ENCODE results near the gene CYP27B1. TPM values are rescaled to one million over a fixed set of nuclear protein-coding genes. Genes with fewer than 3 reads are reported as not detected.

The CYP27B1 gene
- total and polyA plus RNA-seq, 4 donors, result 0.05 to 1.6 (median 0.17) TPM

GRCh38 chr12:57751432-57751787 lies 15.5 kb downstream of the CYP27B1 start:
- H3K4me3 ChIP-seq (ENCODE audit: low read depth in 1 of 3, low read length in 3 of 3), result peak overlapping the region; percentile 85 to 87 (median 85)
- TF ChIP-seq JUND (IDR thresholded peaks at IDR 0.05), result no peak
- no peak for TF ChIP-seq YY1 (IDR thresholded peaks at IDR 0.05)
- no peak for TF ChIP-seq HNF4A (conservative IDR thresholded peaks at IDR 0.05)
- TF ChIP-seq RAD21 (IDR thresholded peaks at IDR 0.05), result no peak
- TF ChIP-seq TAF1 (conservative IDR thresholded peaks at IDR 0.05), result no peak
- TF ChIP-seq FOXA1 (IDR thresholded peaks at IDR 0.05), result no peak
- TF ChIP-seq NR2F2 (IDR thresholded peaks at IDR 0.05), result no peak
- TF ChIP-seq GABPA (IDR thresholded peaks at IDR 0.05 in 1 of 2, conservative IDR thresholded peaks at IDR 0.05 in 1 of 2), result no peak
- TF ChIP-seq EGR1 (IDR thresholded peaks at IDR 0.05; ENCODE audit: low read depth in 2 of 2), result no peak
- TF ChIP-seq, protein P1, sequence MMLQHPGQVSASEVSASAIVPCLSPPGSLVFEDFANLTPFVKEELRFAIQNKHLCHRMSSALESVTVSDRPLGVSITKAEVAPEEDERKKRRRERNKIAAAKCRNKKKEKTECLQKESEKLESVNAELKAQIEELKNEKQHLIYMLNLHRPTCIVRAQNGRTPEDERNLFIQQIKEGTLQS (IDR thresholded peaks at IDR 0.05), result no peak
- no peak for TF ChIP-seq FOXA2 (IDR thresholded peaks at IDR 0.05)
- TF ChIP-seq SP1 (IDR thresholded peaks at IDR 0.05), result no peak
- no peak for TF ChIP-seq ZBTB33 (IDR thresholded peaks at IDR 0.05)
- TF ChIP-seq, protein P2, sequence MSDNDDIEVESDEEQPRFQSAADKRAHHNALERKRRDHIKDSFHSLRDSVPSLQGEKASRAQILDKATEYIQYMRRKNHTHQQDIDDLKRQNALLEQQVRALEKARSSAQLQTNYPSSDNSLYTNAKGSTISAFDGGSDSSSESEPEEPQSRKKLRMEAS (IDR thresholded peaks at IDR 0.05), result no peak
- TF ChIP-seq HNF4G (IDR thresholded peaks at IDR 0.05), result no peak
- TF ChIP-seq, protein P3, sequence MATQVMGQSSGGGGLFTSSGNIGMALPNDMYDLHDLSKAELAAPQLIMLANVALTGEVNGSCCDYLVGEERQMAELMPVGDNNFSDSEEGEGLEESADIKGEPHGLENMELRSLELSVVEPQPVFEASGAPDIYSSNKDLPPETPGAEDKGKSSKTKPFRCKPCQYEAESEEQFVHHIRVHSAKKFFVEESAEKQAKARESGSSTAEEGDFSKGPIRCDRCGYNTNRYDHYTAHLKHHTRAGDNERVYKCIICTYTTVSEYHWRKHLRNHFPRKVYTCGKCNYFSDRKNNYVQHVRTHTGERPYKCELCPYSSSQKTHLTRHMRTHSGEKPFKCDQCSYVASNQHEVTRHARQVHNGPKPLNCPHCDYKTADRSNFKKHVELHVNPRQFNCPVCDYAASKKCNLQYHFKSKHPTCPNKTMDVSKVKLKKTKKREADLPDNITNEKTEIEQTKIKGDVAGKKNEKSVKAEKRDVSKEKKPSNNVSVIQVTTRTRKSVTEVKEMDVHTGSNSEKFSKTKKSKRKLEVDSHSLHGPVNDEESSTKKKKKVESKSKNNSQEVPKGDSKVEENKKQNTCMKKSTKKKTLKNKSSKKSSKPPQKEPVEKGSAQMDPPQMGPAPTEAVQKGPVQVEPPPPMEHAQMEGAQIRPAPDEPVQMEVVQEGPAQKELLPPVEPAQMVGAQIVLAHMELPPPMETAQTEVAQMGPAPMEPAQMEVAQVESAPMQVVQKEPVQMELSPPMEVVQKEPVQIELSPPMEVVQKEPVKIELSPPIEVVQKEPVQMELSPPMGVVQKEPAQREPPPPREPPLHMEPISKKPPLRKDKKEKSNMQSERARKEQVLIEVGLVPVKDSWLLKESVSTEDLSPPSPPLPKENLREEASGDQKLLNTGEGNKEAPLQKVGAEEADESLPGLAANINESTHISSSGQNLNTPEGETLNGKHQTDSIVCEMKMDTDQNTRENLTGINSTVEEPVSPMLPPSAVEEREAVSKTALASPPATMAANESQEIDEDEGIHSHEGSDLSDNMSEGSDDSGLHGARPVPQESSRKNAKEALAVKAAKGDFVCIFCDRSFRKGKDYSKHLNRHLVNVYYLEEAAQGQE (IDR thresholded peaks at IDR 0.05), result no peak
- TF ChIP-seq RXRA (IDR thresholded peaks at IDR 0.05), result no peak
- no peak for TF ChIP-seq CTCF (IDR thresholded peaks at IDR 0.05; ENCODE audit: low read depth, low read length, missing input control)
- no peaks in the 10 kb centered on the region for H3K9me3 ChIP-seq (ENCODE audit: control insufficient read depth in 4 of 4, low read length in 3 of 4)
- peaks cover 6 to 30% (median 23%) of the 10 kb centered on the region in 4 donors for H3K4me1 ChIP-seq (ENCODE audit: control insufficient read depth in 4 of 4, insufficient read depth in 4 of 4, low read length in 3 of 4)
- peak overlapping the region; percentile 69 to 83 for H3K27ac ChIP-seq (ENCODE audit: low read depth in 1 of 2, low read length in 2 of 2)
- 22% methylated on average over 8 of the region's 8 CpGs for WGBS
- H3K9ac ChIP-seq (ENCODE audit: low read depth in 1 of 2, low read length in 2 of 2), result peak overlapping the region in 1 of 2 donors; percentile 83
- no peak for DNase-seq (ENCODE audit: low spot score)
- H3K27me3 ChIP-seq (ENCODE audit: control insufficient read depth in 4 of 4, insufficient read depth in 4 of 4, low read length in 3 of 4), result no peaks in the 10 kb centered on the region
- peaks cover 4 to 22% (median 15%) of the 10 kb centered on the region in 4 donors for H3K36me3 ChIP-seq (ENCODE audit: control insufficient read depth in 4 of 4, insufficient read depth in 3 of 4, low read depth in 1 of 4, low read length in 3 of 4)

Measured in liver (tissue), 9 donors.